ENCODE measurements around the gene KCTD1.

- TF ChIP-seq POLR2A (IDR thresholded peaks at IDR 0.05; ENCODE audit: low read depth, low read length), result no peak
- no peak for TF ChIP-seq LARP7 (IDR thresholded peaks at IDR 0.05)
- TF ChIP-seq CTCF (IDR thresholded peaks at IDR 0.05 in 2 of 3, conservative IDR thresholded peaks at IDR 0.05 in 1 of 3; ENCODE audit: control insufficient read depth in 2 of 3, extremely low read depth in 1 of 3, insufficient read depth in 1 of 3, low read depth in 3 of 3, low read length in 3 of 3), result no peak
- TF ChIP-seq ZBTB11 (CRISPR knock-in tag; IDR thresholded peaks at IDR 0.05), result no peak
- TF ChIP-seq ZZZ3 (IDR thresholded peaks at IDR 0.05; ENCODE audit: control insufficient read depth, insufficient read length, low read depth), result no peak
Measured at GRCh38 chr18:26497866-26498265, 50.5 kb downstream of the KCTD1 start.
